HEK293T (cell line): ENCODE results near the gene ALOX5.

Source experiments
- ARNT ChIP-seq: fragments of 450-650 bp; IDR thresholded peaks from 2 replicates; pipeline ENCODE4 v1.6.1; 2017; ENCODE audit warnings: mild to moderate bottlenecking
- CTBP1 ChIP-seq: fragments of 450-650 bp; IDR thresholded peaks from 2 replicates; pipeline ENCODE4 v1.6.1; 2016; ENCODE audit warnings: borderline replicate concordance
- FOXA1 ChIP-seq: fragments of 450-650 bp; IDR thresholded peaks from 2 replicates; pipeline ENCODE4 v1.6.1; 2016; ENCODE audit warnings: mild to moderate bottlenecking
- FOXK2 ChIP-seq: fragments of 450-650 bp; IDR thresholded peaks from 2 replicates; pipeline ENCODE4 v1.6.1; 2016; ENCODE audit warnings: mild to moderate bottlenecking
- FOXM1 ChIP-seq: fragments of 450-650 bp; IDR thresholded peaks from 2 replicates; pipeline ENCODE4 v1.6.1; 2017; ENCODE audit warnings: mild to moderate bottlenecking, borderline replicate concordance
- L3MBTL2 ChIP-seq: fragments of 450-650 bp; conservative IDR thresholded peaks from 2 replicates; pipeline ENCODE4 v1.6.1; 2016; ENCODE audit warnings: mild to moderate bottlenecking
- LEF1 ChIP-seq: fragments of 450-650 bp; IDR thresholded peaks from 2 replicates; pipeline ENCODE4 v1.6.1; 2017; ENCODE audit warnings: mild to moderate bottlenecking, borderline replicate concordance
- NFRKB ChIP-seq: fragments of 450-650 bp; IDR thresholded peaks from 2 replicates; pipeline ENCODE4 v1.6.1; 2016; ENCODE audit warnings: mild to moderate bottlenecking, moderate library complexity
- SP1 ChIP-seq: fragments of 450-650 bp; IDR thresholded peaks from 2 replicates; pipeline ENCODE4 v1.6.1; 2017
- TARDBP ChIP-seq: fragments of 450-650 bp; IDR thresholded peaks from 2 replicates; pipeline ENCODE4 v1.6.1; 2016
- TF ChIP-seq, protein P1 (sequence below): fragments of 450-650 bp; IDR thresholded peaks from 2 replicates; pipeline ENCODE4 v1.6.1; 2016

DNA sequence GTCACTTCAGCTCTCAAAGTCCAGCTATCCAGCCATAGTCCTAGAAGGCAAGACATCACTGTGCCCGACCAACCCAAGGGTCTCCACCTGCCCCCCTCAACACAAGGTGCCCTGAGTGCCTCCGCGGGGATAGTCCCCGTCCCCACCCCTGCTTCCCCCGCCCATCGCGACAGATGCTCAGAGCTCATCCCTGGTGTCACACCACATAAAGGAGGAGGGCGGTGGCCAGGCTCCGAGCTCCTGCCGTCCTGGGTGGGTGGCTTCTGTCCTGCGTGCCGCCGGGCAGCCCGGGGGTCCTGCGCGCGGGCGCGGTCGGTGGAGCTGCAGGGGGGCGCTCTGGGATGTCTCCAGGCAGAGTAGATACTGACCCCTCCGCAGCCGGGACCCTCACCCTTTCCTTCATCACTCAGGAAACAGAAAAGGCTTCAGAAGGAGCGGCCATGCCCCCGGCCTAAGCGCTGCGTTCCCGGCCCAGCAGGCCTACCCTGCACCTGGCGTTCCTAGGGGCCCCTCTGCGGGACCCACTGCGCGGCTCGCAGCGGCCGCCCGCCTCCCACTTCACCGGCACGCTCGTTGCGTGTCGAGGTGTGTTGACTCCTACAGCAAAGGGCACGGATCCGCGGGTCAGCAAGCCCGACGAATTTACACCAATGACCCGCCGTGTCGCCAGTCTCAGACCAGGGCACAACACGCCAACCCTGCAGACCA lies 53.4 kb downstream of the ALOX5 start:
- no peak for TF ChIP-seq FOXM1
- TF ChIP-seq SP1: no peak
- no peak for TF ChIP-seq ARNT
- TF ChIP-seq NFRKB: no peak
- TF ChIP-seq, protein P1, sequence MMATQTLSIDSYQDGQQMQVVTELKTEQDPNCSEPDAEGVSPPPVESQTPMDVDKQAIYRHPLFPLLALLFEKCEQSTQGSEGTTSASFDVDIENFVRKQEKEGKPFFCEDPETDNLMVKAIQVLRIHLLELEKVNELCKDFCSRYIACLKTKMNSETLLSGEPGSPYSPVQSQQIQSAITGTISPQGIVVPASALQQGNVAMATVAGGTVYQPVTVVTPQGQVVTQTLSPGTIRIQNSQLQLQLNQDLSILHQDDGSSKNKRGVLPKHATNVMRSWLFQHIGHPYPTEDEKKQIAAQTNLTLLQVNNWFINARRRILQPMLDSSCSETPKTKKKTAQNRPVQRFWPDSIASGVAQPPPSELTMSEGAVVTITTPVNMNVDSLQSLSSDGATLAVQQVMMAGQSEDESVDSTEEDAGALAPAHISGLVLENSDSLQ: no peak
- TF ChIP-seq CTBP1: no peak
- no peak for TF ChIP-seq FOXA1
- TF ChIP-seq L3MBTL2: no peak
- no peak for TF ChIP-seq FOXK2
- no peak for TF ChIP-seq TARDBP
- no peak for TF ChIP-seq LEF1
